ENCODE data around the gene PCED1A.
"Not testable (repeated sequence)": the region's sequence is repeated elsewhere in the genome, so short reads cannot be mapped to it uniquely, and the experiment has no call there.

Gene PCED1A

GRCh38 chr20:2829376-2829775 lies 11.1 kb downstream of the PCED1A start:
- DNase-seq (ENCODE audit: low read depth), result no peak

GRCh38 chr20:2826655-2827054 lies 13.8 kb downstream of the PCED1A start:
- DNase-seq (ENCODE audit: low read depth), result no peak

GRCh38 chr20:2825761-2826160 lies 14.7 kb downstream of the PCED1A start:
- DNase-seq (ENCODE audit: low read depth), result no peak

GRCh38 chr20:2822073-2822472 lies 18.4 kb downstream of the PCED1A start:
- DNase-seq (ENCODE audit: low read depth), result no peak

- no peak for DNase-seq (ENCODE audit: low read depth)
These were observed 19.3 kb downstream of the PCED1A start for GRCh38 chr20:2820896-2821869.

- DNase-seq (ENCODE audit: low read depth), result no peak
These were observed 20.2 kb downstream of the PCED1A start for GRCh38 chr20:2820084-2820895.

- DNase-seq (ENCODE audit: low read depth), result no peak
These were observed 22.4 kb downstream of the PCED1A start for GRCh38 chr20:2817891-2818595.

- no peak for DNase-seq (ENCODE audit: low read depth)
These were observed 23.1 kb downstream of the PCED1A start for GRCh38 chr20:2817341-2817726.

GRCh38 chr20:2816583-2817340 lies 23.7 kb downstream of the PCED1A start:
- no peak for DNase-seq (ENCODE audit: low read depth)

GRCh38 chr20:2816030-2816582 lies 24.3 kb downstream of the PCED1A start, which contains the start of gene TMEM239:
Gene TMEM239 (plus strand): TSS chr20:2816364. CDS start chr20:2816555, 191 bp downstream.
- no peak for DNase-seq (ENCODE audit: low read depth)

GRCh38 chr20:2815242-2815900 lies 25.1 kb downstream of the PCED1A start:
- DNase-seq (ENCODE audit: low read depth), result no peak

GRCh38 chr20:2814587-2815051 lies 25.8 kb downstream of the PCED1A start, which contains the start of gene C20orf141:
Gene C20orf141 (plus strand): TSS chr20:2814987. CDS start chr20:2815185, 198 bp downstream.
- DNase-seq (ENCODE audit: low read depth), result no peak

GRCh38 chr20:2814076-2814475 lies 26.4 kb downstream of the PCED1A start:
- no peak for DNase-seq (ENCODE audit: low read depth)

- no peak for DNase-seq (ENCODE audit: low read depth)
These were observed 28.3 kb downstream of the PCED1A start for GRCh38 chr20:2812189-2812588.

GRCh38 chr20:2809690-2810089 lies 30.8 kb downstream of the PCED1A start:
- DNase-seq (ENCODE audit: low read depth), result no peak

GRCh38 chr20:2807929-2808328 lies 32.5 kb downstream of the PCED1A start:
- not testable (repeated sequence) for DNase-seq (ENCODE audit: low read depth)

- DNase-seq (ENCODE audit: low read depth), result no peak
These were observed 33.4 kb downstream of the PCED1A start for GRCh38 chr20:2807019-2807418.

GRCh38 chr20:2806351-2806701 lies 34.1 kb downstream of the PCED1A start:
- DNase-seq (ENCODE audit: low read depth), result no peak

- DNase-seq (ENCODE audit: low read depth), result no peak
These were observed 34.6 kb downstream of the PCED1A start for GRCh38 chr20:2805689-2806350.
